Activated T-cell treated with anti-CD3 and anti-CD28 coated beads for 48 hours (primary cell): ENCODE results near the gene NDUFB3.

Experiments used
- DNase-seq: peaks from one replicate; pipeline ENCODE4 v3.0.0-alpha.2; 2020; ENCODE audit warnings: low read depth

The NDUFB3 gene

DNA sequence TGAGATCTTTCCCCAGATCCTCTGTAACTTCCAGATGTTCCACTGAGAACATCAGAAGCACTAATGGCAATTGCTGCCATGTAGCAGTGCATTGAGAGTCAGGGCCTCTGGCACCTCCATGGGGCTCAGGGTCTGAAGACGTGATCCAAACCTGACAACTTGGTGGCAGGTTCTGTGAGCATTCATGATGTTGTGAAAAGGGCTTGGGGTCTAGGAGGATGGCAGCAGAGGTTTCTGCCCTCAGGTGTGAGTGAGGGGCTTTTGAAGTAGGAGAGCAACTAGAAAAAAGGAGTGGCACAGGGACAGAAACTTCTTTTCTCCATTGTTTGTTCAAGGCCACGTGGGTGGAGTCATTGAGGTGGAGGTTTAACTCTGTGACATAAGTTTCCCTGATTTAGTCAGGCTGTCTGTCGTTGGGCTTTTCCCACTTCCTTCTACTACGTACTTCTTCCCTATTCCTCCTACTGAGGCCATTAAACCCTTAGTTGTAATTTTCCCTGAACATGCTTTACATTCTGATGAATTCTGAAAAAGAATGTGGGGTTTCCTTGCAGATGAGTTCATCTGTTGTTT, 57.2 kb downstream of the NDUFB3 start:
- no peak for DNase-seq

DNA sequence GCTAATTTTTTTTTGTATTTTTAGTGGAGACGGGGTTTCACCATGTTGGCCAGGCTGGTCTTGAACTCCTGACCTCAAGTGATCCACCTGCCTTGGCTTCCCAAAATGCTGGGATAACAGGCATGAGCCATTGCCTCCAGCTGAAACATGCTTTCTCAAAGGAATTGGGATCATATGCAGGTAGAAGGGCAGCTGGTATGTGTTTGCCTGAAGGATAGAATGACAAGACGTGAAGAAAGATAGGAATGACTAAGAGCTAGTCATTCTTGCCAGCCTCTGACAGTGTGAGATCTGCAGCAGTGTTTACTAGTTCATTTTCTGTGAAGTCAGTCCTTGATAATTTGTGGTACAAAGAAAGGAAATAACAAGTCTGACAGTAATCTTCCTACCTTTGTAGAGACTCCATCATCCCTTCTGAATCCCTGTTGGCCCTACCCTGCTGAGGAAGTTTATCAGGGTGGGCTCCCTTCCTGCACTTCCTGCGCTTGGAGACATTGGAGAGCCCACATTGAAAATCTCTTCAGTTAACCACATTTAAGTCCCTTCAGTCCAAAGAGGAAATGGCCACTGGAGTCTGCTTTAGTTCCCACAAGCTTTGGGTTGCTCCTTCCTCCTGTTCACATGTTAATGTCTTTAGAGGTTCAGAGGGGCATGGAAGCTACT, 58.9 kb downstream of the NDUFB3 start:
- no peak for DNase-seq

DNA sequence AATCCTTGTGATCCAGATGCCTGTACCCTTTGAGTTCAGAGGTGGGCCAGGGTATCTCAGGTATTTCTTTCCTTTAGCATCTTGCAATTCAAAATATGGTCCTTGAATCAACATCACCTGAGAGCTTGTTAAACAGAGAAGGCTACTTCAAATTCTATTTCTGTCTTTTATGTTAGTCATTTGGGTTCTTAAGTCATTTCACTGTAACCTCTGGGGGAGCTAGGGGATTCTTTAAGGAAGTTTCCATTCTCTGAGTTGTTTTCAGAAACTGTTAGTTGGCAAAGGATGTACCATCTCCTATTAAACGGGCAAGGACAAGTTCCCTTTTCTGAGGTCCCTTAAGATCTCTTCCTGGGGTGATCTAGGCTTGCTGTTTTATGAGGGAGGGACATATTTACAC, 60.7 kb downstream of the NDUFB3 start:
- no peak for DNase-seq
